Osteoblast (primary cell): Measurements from ENCODE around the gene DIPK1B. TPM values are rescaled to one million over a fixed set of nuclear protein-coding genes. Genes with fewer than 3 reads are reported as not detected.
A peak's percentile ranks its signal among the peaks of the same experiment; 100 is the strongest.
"Not testable (repeated sequence)": the region's sequence is repeated elsewhere in the genome, so short reads cannot be mapped to it uniquely, and the experiment has no call there.

Experiments used
- DNase-seq: peaks from one replicate; pipeline ENCODE4 v3.0.0; 2011; ENCODE audit warnings: low spot score, mixed read lengths; ENCODE audit not compliant: insufficient read length; ENCODE audit errors: missing footprints
- H2AFZ ChIP-seq: 2 replicates; pipeline ENCODE4 v1.6.0; 2011; ENCODE audit warnings: mild to moderate bottlenecking, low read length
- H3K27ac ChIP-seq: 2 replicates; pipeline ENCODE4 v1.5.1; 2011; ENCODE audit warnings: mild to moderate bottlenecking, low read depth, low read length, moderate library complexity
- H3K27me3 ChIP-seq: 2 replicates; pipeline ENCODE4 v1.6.0; 2012; ENCODE audit warnings: mild to moderate bottlenecking, control low read depth, inconsistent platforms, low read length, moderate library complexity; ENCODE audit not compliant: insufficient read depth
- H3K36me3 ChIP-seq: 2 replicates; pipeline ENCODE4 v1.5.1; 2011; ENCODE audit warnings: mild to moderate bottlenecking, low read length, control low read depth, moderate library complexity; ENCODE audit not compliant: insufficient read depth
- H3K4me1 ChIP-seq: 2 replicates; pipeline ENCODE4 v1.5.1; 2011; ENCODE audit warnings: mild to moderate bottlenecking, low read length, control low read depth, moderate library complexity; ENCODE audit not compliant: insufficient read depth
- H3K4me2 ChIP-seq: 2 replicates; pipeline ENCODE4 v1.6.0; 2011; ENCODE audit warnings: mild to moderate bottlenecking, low read length; ENCODE audit not compliant: insufficient read depth
- H3K4me3 ChIP-seq: fragments of 200-600 bp; sonication (generic); 3 replicates; pipeline ENCODE4 v1.5.1; 2012; ENCODE audit warnings: mild to moderate bottlenecking, low read length, inconsistent platforms; ENCODE audit not compliant: insufficient read depth
- H3K79me2 ChIP-seq: 2 replicates; pipeline ENCODE4 v1.6.0; 2012; ENCODE audit warnings: mild to moderate bottlenecking, low read length, control low read depth, inconsistent platforms; ENCODE audit not compliant: insufficient read depth
- H3K9me3 ChIP-seq: 2 replicates; pipeline ENCODE4 v1.5.1; 2011; ENCODE audit warnings: low read depth, low read length, control low read depth
- H4K20me1 ChIP-seq: 2 replicates; pipeline ENCODE4 v1.6.0; 2012; ENCODE audit warnings: mild to moderate bottlenecking, low read length, control low read depth; ENCODE audit not compliant: insufficient read depth
- total RNA-seq: library from RNA; depleted of rRNA; stranded (reverse); fragments of >200 nt; gene quantifications from 2 replicates; pipeline ENCODE4 v1.2.3, GENCODE V29; 2012
- TF ChIP-seq, protein P1 (sequence below): IDR thresholded peaks from 2 replicates; pipeline ENCODE4 v1.5.1; 2011; ENCODE audit warnings: mild to moderate bottlenecking, low read depth, low read length, moderate library complexity; ENCODE audit errors: extremely low read depth

Gene DIPK1B
- total RNA-seq, 1 donor: not detected

- no peaks in the 10 kb centered on the region for H3K79me2 ChIP-seq
- H3K27ac ChIP-seq: no peak overlapping the region
- no peak overlapping the region for H3K4me2 ChIP-seq
- no peak overlapping the region for H3K4me3 ChIP-seq
- no peaks in the 10 kb centered on the region for H3K4me1 ChIP-seq
- peaks cover 6% of the 10 kb centered on the region for H3K9me3 ChIP-seq
- H3K36me3 ChIP-seq: no peaks in the 10 kb centered on the region
- DNase-seq: peak; percentile 63
- TF ChIP-seq, protein P1, sequence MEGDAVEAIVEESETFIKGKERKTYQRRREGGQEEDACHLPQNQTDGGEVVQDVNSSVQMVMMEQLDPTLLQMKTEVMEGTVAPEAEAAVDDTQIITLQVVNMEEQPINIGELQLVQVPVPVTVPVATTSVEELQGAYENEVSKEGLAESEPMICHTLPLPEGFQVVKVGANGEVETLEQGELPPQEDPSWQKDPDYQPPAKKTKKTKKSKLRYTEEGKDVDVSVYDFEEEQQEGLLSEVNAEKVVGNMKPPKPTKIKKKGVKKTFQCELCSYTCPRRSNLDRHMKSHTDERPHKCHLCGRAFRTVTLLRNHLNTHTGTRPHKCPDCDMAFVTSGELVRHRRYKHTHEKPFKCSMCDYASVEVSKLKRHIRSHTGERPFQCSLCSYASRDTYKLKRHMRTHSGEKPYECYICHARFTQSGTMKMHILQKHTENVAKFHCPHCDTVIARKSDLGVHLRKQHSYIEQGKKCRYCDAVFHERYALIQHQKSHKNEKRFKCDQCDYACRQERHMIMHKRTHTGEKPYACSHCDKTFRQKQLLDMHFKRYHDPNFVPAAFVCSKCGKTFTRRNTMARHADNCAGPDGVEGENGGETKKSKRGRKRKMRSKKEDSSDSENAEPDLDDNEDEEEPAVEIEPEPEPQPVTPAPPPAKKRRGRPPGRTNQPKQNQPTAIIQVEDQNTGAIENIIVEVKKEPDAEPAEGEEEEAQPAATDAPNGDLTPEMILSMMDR: no peak
- no peak overlapping the region for H2AFZ ChIP-seq
- no peaks in the 10 kb centered on the region for H3K27me3 ChIP-seq
- no peaks in the 10 kb centered on the region for H4K20me1 ChIP-seq
Measured at GRCh38 chr9:136759001-136759400, 46.6 kb downstream of the DIPK1B start.

GRCh38 chr9:136759436-136760325 is 47.3 kb downstream of the DIPK1B start:
- TF ChIP-seq, protein P1: no peak
- H3K27ac ChIP-seq: no peak overlapping the region
- no peaks in the 10 kb centered on the region for H3K4me1 ChIP-seq
- H2AFZ ChIP-seq: no peak overlapping the region
- no peak overlapping the region for H3K4me3 ChIP-seq
- no peaks in the 10 kb centered on the region for H3K79me2 ChIP-seq
- DNase-seq: peak; percentile 72
- no peaks in the 10 kb centered on the region for H4K20me1 ChIP-seq
- no peak overlapping the region for H3K4me2 ChIP-seq
- no peaks in the 10 kb centered on the region for H3K36me3 ChIP-seq
- H3K9me3 ChIP-seq: peaks cover 6% of the 10 kb centered on the region
- no peaks in the 10 kb centered on the region for H3K27me3 ChIP-seq

- TF ChIP-seq, protein P1: no peak
- peak; percentile 38 for DNase-seq
- no peaks in the 10 kb centered on the region for H3K36me3 ChIP-seq
- no peaks in the 10 kb centered on the region for H3K27me3 ChIP-seq
- H3K79me2 ChIP-seq: no peaks in the 10 kb centered on the region
- H2AFZ ChIP-seq: no peak overlapping the region
- H3K4me3 ChIP-seq: no peak overlapping the region
- no peak overlapping the region for H3K4me2 ChIP-seq
- peaks cover 6% of the 10 kb centered on the region for H3K9me3 ChIP-seq
- no peak overlapping the region for H3K27ac ChIP-seq
- H3K4me1 ChIP-seq: no peaks in the 10 kb centered on the region
- no peaks in the 10 kb centered on the region for H4K20me1 ChIP-seq
Measured at GRCh38 chr9:136760424-136760823, 48.1 kb downstream of the DIPK1B start.

DNA sequence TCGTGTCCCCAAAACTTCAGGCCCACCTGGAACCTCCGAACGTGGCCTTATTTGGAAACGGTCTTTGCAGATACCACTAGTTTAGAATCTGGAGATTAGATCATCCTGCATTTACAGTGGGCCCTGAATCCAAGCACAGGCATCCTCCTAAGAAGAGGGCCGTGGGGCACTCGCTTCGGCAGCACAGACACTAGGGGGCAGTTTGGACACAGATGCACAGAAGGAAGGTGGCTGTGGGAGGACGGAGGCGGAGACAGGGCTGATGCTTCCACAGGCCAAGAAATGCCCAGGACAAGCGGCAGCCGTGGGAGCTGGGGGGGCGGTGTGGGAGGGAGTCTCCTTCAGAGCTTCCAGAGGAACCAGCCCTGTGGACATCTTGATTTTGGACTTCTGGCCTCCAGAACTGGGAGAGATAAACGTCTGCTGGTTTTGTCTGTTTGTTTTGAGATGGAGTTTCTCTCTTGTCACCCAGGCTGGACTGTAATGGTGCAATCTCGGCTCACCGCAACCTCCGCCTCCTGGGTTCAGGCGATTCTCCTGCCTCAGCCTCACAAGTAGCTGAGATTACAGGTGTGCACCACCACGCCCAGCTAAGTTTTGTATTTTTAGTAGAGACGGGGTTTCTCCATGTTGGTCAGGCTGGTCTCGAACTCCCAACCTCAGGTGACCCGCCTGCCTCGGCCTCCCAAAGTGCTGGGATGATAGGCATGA is 48.6 kb downstream of the DIPK1B start:
- H3K9me3 ChIP-seq, H3K36me3 ChIP-seq, H4K20me1 ChIP-seq, H3K27ac ChIP-seq, H3K27me3 ChIP-seq, H3K4me1 ChIP-seq, H3K79me2 ChIP-seq: not testable (repeated sequence)
- DNase-seq: peak; percentile 97
- Histone ChIP-seq H2AFZ (peak overlapping the region; percentile 72), H3K4me3 (peak overlapping the region; percentile 19), H3K4me2 (peak overlapping the region; percentile 61)
- TF ChIP-seq, protein P1: peak; percentile 69
